Breast epithelium (tissue), 3 donors: ENCODE data around the gene GSDMA.

ENCODE experiments used
- POLR2A ChIP-seq: fragments of 450-650 bp; IDR thresholded peaks from one replicate; pipeline ENCODE4 v1.6.1; 2016; ENCODE audit warnings: antibody characterized with exemption, mild to moderate bottlenecking, moderate library complexity
- POLR2AphosphoS5 ChIP-seq, 3 donors: sonication (generic); formaldehyde crosslinking; IDR thresholded peaks; one replicate each; pipeline ENCODE4 v1.6.1; 2017; ENCODE audit warnings: antibody characterized with exemption in 3 of 3
- TF ChIP-seq, protein P1 (sequence below), 3 donors: fragments of 450-650 bp; IDR thresholded peaks; one replicate each; pipeline ENCODE4 v1.5.1; 2016 to 2017; ENCODE audit warnings: antibody characterized with exemption in 3 of 3, mild to moderate bottlenecking in 3 of 3, moderate library complexity in 3 of 3

DNA sequence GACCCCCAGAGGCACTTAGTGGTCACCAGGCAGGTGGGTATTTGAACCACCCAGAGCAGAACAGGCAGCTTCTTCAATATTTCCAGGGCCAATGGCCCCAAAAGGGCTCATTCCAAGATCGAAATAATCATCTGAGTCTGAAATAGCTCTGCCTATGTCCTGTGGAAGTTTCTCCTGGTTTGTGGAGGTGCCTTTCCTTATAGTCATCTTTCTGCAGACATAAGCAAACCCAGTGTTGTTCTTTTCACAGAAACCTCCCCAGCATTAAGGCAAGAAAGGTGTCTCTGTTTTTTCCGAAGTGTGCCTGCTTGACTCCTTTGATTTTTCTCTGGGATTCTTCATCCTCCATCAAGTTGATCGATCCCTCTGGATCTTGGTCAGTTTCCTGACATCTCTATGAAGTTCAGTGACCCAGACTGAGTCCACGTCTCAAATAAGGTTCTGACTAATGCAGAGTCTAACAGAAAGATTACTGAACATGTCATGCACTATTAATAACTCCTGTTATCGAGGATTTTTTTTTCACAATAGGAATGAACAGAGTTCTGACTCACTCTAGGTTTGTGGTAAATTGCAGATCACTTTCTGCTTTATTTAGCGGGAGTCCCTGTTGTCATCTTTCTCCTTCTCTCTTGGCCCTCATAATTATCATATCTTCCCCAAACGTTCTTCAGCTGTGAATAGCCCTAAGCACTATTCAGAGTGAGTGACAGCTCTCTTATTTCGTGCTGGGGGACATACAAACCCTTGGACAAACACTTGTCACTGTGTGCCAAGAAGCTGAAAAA, 33.8 kb upstream of the GSDMA start:
- TF ChIP-seq, protein P1, sequence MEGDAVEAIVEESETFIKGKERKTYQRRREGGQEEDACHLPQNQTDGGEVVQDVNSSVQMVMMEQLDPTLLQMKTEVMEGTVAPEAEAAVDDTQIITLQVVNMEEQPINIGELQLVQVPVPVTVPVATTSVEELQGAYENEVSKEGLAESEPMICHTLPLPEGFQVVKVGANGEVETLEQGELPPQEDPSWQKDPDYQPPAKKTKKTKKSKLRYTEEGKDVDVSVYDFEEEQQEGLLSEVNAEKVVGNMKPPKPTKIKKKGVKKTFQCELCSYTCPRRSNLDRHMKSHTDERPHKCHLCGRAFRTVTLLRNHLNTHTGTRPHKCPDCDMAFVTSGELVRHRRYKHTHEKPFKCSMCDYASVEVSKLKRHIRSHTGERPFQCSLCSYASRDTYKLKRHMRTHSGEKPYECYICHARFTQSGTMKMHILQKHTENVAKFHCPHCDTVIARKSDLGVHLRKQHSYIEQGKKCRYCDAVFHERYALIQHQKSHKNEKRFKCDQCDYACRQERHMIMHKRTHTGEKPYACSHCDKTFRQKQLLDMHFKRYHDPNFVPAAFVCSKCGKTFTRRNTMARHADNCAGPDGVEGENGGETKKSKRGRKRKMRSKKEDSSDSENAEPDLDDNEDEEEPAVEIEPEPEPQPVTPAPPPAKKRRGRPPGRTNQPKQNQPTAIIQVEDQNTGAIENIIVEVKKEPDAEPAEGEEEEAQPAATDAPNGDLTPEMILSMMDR (IDR thresholded peaks at IDR 0.05), result no peak
- TF ChIP-seq POLR2A, result no peak
- no peak for TF ChIP-seq POLR2AphosphoS5 (IDR thresholded peaks at IDR 0.05)
